ENCODE results near the gene KIN.

Gene KIN

GRCh38 chr10:7708832-7709231 lies 79.0 kb downstream of the KIN start:
- TF ChIP-seq REST (IDR thresholded peaks at IDR 0.05; ENCODE audit: insufficient replicate concordance, low read depth) (no peak), GABPA (IDR thresholded peaks at IDR 0.05; ENCODE audit: low read depth) (no peak), SPI1 (IDR thresholded peaks at IDR 0.05; ENCODE audit: borderline replicate concordance, low read depth) (no peak), CTCF (IDR thresholded peaks at IDR 0.05; ENCODE audit: insufficient read depth, low read length) (no peak), POLR2AphosphoS5 (IDR thresholded peaks at IDR 0.05; ENCODE audit: low read depth) (no peak)
- DNase-seq (ENCODE audit: low read depth in 1 of 2, low spot score in 1 of 2) = no peak
- no peak overlapping the region for H3K4me3 ChIP-seq (replicated peaks; ENCODE audit: insufficient read depth, low read length)
- no peak overlapping the region for H3K27ac ChIP-seq (replicated peaks)
- no peaks in the 10 kb centered on the region for H3K27me3 ChIP-seq (ENCODE audit: insufficient read depth, poor library complexity, severe bottlenecking)

- Histone ChIP-seq H3K27ac (replicated peaks) (no peak overlapping the region), H3K4me3 (replicated peaks; ENCODE audit: insufficient read depth, low read length) (no peak overlapping the region), H3K27me3 (ENCODE audit: insufficient read depth, poor library complexity, severe bottlenecking) (no peaks in the 10 kb centered on the region)
- no peak for DNase-seq (ENCODE audit: low read depth in 1 of 2, low spot score in 1 of 2)
- TF ChIP-seq GABPA (IDR thresholded peaks at IDR 0.05; ENCODE audit: low read depth) (no peak), POLR2AphosphoS5 (IDR thresholded peaks at IDR 0.05; ENCODE audit: low read depth) (no peak), CTCF (IDR thresholded peaks at IDR 0.05; ENCODE audit: insufficient read depth, low read length) (no peak), REST (IDR thresholded peaks at IDR 0.05; ENCODE audit: insufficient replicate concordance, low read depth) (no peak), SPI1 (IDR thresholded peaks at IDR 0.05; ENCODE audit: borderline replicate concordance, low read depth) (no peak)
Measured at GRCh38 chr10:7707858-7708622, 79.8 kb downstream of the KIN start.

- DNase-seq (ENCODE audit: low read depth in 1 of 2, low spot score in 1 of 2) = no peak
- Histone ChIP-seq H3K4me3 (replicated peaks; ENCODE audit: insufficient read depth, low read length) (no peak overlapping the region), H3K27ac (replicated peaks) (no peak overlapping the region), H3K27me3 (ENCODE audit: insufficient read depth, poor library complexity, severe bottlenecking) (no peaks in the 10 kb centered on the region)
- TF ChIP-seq GABPA (IDR thresholded peaks at IDR 0.05; ENCODE audit: low read depth) = no peak
- no peak for TF ChIP-seq REST (IDR thresholded peaks at IDR 0.05; ENCODE audit: insufficient replicate concordance, low read depth)
- no peak for TF ChIP-seq CTCF (IDR thresholded peaks at IDR 0.05; ENCODE audit: insufficient read depth, low read length)
- no peak for TF ChIP-seq SPI1 (IDR thresholded peaks at IDR 0.05; ENCODE audit: borderline replicate concordance, low read depth)
- no peak for TF ChIP-seq POLR2AphosphoS5 (IDR thresholded peaks at IDR 0.05; ENCODE audit: low read depth)
Measured at GRCh38 chr10:7707102-7707501, 80.7 kb downstream of the KIN start.
